Stimulated activated CD8-positive, alpha-beta memory T cell treated with anti-CD3 and anti-CD28 coated beads, Interleukin-15, amount 100 ng/mL, for 4 hours (primary cell): ENCODE results near the gene SLC6A11.

Source experiments
- DNase-seq, 2 donors: peaks; one replicate each; pipeline ENCODE4 v3.0.0-alpha.2; 2020; ENCODE audit warnings: low read depth in 2 of 2

The SLC6A11 gene

DNA sequence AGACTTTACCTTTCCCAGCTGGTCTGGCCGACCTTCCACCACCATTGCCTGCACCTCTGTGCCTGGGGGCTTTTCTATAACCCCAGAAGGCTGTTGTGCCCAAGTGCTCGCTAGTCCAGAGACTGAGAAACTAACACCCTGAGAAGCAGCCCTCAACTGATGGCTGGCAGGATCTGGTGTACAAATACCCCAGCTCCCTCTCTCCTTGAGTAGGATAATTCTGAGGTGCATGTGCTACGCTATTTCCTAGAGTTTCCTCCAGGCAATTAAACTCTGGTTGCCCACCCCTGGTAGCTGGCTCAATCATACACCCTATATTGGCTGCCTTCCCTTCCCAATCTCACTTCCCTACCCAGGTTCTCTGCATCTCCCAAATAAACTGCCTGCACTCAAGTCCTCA lies 165.0 kb downstream of the SLC6A11 start:
- DNase-seq: no peak

DNA sequence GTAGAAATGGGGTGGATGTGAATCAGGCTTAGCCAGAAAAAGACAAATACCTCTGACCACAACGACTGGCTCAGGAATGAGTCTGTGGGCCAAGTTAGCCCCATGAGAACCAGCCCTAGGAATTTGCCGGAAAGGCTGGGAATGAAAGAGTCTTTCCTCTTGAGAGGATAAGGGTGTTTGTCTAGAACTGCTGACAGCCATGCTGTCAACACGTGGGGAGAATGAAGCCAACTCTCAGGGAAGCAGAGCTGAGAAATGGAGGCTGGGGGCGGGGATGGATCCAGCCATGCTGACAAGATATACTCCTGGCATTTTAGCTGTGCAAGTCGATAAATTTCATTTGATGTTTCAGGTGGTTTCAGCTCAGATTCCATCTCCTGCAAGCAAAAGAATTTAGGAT lies 165.9 kb downstream of the SLC6A11 start:
- no peak for DNase-seq

DNA sequence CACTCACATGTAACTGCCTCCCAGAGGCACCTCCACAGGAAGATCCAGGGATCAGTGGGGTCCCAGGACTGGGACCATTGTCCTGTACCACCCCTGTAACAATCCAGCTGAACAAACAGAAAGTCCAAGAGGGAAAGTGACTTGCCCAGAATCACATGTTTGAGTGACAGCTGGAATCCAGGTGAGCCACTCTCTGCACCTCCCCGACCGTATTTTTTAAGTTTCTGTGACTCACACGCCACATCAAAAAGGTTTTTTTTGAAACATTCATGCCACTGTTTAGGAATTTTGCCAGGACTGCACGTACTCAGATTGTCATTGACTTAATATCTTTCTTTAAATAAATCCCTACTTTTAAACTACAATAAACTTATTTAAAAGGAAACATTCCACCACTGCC lies 166.8 kb downstream of the SLC6A11 start:
- DNase-seq: no peak

DNA sequence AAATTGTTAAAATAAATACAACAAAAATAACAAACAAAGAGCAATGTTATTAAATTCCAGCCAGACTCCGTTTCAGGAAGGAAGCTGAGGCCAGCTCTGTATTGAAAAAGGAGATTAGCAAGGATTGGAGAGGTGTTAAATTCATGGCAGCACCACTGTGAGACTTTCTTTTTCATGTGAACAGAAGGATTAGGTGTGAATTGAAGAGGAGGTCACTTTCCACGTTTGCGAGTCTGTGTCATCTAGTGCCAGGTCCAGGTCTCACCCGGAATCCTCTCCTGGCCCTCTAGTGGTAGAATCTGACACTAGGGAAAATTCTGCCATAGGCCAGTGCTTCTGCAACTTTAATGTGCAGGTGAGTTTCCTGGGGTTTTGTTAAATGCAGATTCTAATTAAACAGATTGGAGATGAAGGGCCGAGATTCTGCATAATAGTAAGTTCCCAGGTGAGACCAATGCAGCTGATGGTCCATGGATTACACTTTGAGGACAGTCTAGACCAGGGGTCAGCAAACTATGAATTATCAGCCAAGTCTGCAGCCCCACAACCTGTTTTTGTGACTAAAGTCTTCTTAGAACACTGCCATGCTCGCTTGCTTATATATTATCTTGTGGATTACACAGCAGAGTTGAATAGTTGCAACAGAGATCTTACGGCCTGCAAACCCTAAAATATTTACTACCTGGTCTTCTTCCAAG lies 167.3 kb downstream of the SLC6A11 start:
- DNase-seq: no peak

DNA sequence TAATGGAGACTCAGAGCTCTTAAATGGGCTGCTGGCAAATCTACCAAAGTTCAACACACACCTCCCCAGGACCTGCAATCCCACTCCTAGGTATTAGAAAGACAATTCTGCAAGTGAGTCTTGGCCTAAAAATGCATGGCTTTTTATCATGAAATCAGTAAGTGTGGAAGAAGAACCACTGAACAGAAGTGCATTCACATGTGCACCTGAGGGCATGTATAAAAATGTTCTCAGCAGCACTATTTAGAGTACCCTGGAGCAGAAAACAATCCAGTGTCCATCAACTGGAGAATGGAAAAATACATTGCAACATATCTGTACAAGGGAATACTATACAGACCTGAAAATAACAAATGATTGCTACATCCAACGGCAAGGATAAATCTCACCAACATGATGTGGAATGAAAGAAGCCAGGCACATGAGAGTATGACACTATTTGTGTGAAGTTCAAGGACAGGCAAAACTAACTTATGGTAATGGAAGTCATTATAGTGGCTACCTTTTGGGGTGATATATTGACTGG lies 168.4 kb downstream of the SLC6A11 start:
- DNase-seq: no peak

DNA sequence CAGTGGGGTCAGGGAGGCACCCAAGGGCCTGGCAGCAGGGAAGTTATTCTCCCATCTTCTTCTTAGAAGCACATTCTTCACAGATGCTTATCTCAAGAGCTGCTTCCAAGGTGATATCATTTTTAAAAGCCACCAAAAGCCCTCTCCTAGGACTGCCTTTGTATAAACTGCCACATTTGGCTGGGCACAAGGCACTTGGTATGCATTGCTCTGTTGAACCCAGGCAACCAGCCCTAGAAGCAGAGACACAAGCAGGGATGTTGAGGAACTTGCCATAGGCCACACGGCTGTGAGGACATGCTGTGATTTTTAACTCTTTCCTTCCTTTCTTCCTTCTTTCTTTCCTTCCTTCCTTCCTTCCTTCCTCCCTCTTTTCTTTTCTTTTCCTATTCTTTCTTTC lies 169.2 kb downstream of the SLC6A11 start:
- no peak for DNase-seq

DNA sequence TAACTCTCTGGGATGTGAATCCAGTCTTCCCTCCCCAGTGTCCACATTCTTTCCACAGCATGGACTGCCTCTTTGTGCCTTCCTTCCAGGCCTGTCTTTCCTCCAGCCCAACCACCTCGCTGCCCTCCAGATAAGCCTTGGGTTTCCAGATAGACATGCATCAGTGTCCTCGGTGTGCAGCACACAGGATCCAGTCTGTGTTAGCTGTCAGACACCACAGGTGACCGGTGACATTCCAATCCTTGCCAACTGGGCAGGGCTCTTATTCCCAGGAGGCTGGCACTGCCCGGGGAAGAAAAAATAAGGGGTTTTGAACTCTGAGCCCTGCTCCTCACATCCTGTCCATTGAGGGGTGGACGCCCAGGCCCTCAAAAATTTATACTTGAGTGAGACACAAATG lies 170.6 kb downstream of the SLC6A11 start:
- no peak for DNase-seq

DNA sequence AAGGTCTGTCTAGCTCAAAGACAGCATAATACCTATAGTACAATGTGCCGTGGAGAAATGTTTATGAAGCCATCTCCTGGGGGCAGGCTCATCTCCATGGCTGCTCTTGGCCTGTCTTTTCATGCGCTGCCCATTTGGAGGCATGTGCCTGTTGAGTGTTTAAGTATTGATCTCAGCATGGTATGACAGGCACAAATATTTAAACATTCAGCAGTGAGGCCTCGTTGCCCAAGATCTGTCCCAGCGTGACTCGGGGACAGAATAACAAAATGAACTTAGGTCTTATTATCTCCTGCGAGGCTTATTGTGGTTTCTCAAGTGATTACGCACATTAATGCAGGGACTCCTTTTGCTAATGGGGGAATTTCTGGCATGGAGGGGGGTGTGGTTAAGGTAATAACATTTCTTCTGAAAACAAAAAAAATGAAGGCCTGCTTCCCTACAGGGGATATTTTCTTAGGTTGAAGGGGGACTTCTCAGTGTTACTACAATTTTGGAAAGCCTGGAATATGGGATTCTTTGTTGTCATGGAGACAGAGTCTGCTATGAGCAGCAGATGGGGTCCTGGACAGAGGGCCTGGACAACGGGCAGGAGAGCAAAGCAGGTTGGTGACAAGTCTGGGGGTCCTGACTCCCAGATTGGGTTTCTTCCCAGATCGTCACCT lies 172.1 kb downstream of the SLC6A11 start:
- no peak for DNase-seq

DNA sequence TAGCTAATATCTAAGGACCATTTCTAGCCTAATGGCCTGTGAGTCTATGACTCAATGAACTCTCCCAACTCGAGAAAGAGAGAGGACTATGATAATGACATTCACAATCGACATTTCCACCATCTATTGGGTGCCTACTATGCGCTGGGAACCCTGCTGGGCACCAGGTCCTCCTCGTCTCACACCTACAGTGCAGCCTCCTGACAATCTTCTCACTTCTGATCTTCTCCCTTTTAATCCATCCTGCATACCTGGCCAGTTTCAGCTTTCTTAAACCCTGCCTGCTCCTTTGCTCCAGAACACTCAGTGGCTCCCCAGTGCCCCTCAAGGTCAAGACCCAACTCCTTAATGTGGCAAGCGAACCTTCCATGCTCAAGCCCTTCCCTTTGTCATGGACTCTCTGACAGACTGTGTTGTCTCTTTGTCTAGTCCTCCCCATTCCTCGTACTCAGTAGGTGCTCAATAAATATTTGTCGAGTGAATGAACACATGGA lies 173.0 kb downstream of the SLC6A11 start:
- DNase-seq: no peak
